Astrocyte (in vitro differentiated cells and primary cell): Measurements from ENCODE around the gene TBC1D3B. TPM values are rescaled to one million over a fixed set of nuclear protein-coding genes. Genes with fewer than 3 reads are reported as not detected.

ENCODE experiments used
- DNase-seq: peaks from one replicate; pipeline ENCODE4 v3.0.0-alpha.2; 2010; ENCODE audit warnings: low read depth
- FAIRE-seq: peaks from 2 replicates; lab custom pipeline; 2011; peaks lifted over from hg19 to GRCh38; lab: Jason Lieb, UNC
- H2AFZ ChIP-seq: 2 replicates; pipeline ENCODE4 v1.6.0; 2012; ENCODE audit warnings: low read depth, low read length, inconsistent platforms
- H3K27ac ChIP-seq: 2 replicates; pipeline ENCODE4 v1.5.1; 2011; ENCODE audit warnings: low read depth, low read length, inconsistent platforms
- H3K27me3 ChIP-seq: 2 replicates; pipeline ENCODE4 v1.6.0; 2011; ENCODE audit warnings: low read length, inconsistent platforms; ENCODE audit not compliant: insufficient read depth
- H3K36me3 ChIP-seq: 2 replicates; pipeline ENCODE4 v1.5.1; 2011; ENCODE audit warnings: low read length, inconsistent platforms; ENCODE audit not compliant: insufficient read depth
- H3K4me1 ChIP-seq: 2 replicates; pipeline ENCODE4 v1.5.1; 2011; ENCODE audit warnings: low read length, inconsistent platforms; ENCODE audit not compliant: insufficient read depth
- H3K4me2 ChIP-seq: 2 replicates; pipeline ENCODE4 v1.6.0; 2012; ENCODE audit warnings: low read length, inconsistent platforms
- H3K4me3 ChIP-seq: 2 replicates; pipeline ENCODE4 v1.5.1; 2011; ENCODE audit warnings: low read depth, mild to moderate bottlenecking, low read length, inconsistent platforms; ENCODE audit not compliant: insufficient read depth
- H3K79me2 ChIP-seq: 2 replicates; pipeline ENCODE4 v1.6.0; 2012; ENCODE audit warnings: mild to moderate bottlenecking, low read length, inconsistent platforms; ENCODE audit not compliant: insufficient read depth
- H3K9ac ChIP-seq: 2 replicates; pipeline ENCODE4 v1.6.0; 2012; ENCODE audit warnings: mild to moderate bottlenecking, low read length, inconsistent platforms
- H3K9me3 ChIP-seq: 2 replicates; pipeline ENCODE4 v1.5.1; 2012; ENCODE audit warnings: low read depth, mild to moderate bottlenecking, low read length, inconsistent platforms; ENCODE audit not compliant: insufficient read depth
- H4K20me1 ChIP-seq: 2 replicates; pipeline ENCODE4 v1.6.0; 2012; ENCODE audit warnings: low read length, inconsistent platforms; ENCODE audit not compliant: insufficient read depth
- H3K27ac Mint-ChIP-seq: one replicate; pipeline ENCODE4 v1.8.0; 2021; ENCODE audit warnings: mild to moderate bottlenecking, mixed read lengths; ENCODE audit not compliant: unreplicated experiment
- H3K27me3 Mint-ChIP-seq: one replicate; pipeline ENCODE4 v1.8.0; 2021; ENCODE audit warnings: low read depth, mixed read lengths; ENCODE audit not compliant: unreplicated experiment
- H3K36me3 Mint-ChIP-seq: one replicate; pipeline ENCODE4 v1.8.0; 2021; ENCODE audit warnings: low read depth, mixed read lengths; ENCODE audit not compliant: unreplicated experiment
- H3K4me1 Mint-ChIP-seq: one replicate; pipeline ENCODE4 v1.8.0; 2021; ENCODE audit warnings: low read depth, mixed read lengths; ENCODE audit not compliant: unreplicated experiment
- H3K4me3 Mint-ChIP-seq: one replicate; pipeline ENCODE4 v1.8.0; 2021; ENCODE audit warnings: mild to moderate bottlenecking, moderate library complexity, mixed read lengths; ENCODE audit not compliant: unreplicated experiment
- H3K9me3 Mint-ChIP-seq: one replicate; pipeline ENCODE4 v1.8.0; 2021; ENCODE audit warnings: mild to moderate bottlenecking, mixed read lengths; ENCODE audit not compliant: unreplicated experiment
- EZH2 ChIP-seq: IDR thresholded peaks from 2 replicates; pipeline ENCODE4 v1.6.1; 2012; ENCODE audit warnings: mild to moderate bottlenecking, low read length, inconsistent platforms; ENCODE audit not compliant: insufficient read depth
- total RNA-seq: library from RNA; stranded (reverse); gene quantifications from 2 replicates; pipeline ENCODE4 v1.2.1, GENCODE V29; 2021
- TF ChIP-seq, protein P1 (sequence below): IDR thresholded peaks from 2 replicates; pipeline ENCODE4 v1.5.1; 2011; ENCODE audit warnings: low read depth, mild to moderate bottlenecking, inconsistent platforms, low read length, moderate library complexity; ENCODE audit not compliant: insufficient read depth

Gene TBC1D3B
- total RNA-seq, 1 donor from 2014 or later = 9.8 TPM

DNA sequence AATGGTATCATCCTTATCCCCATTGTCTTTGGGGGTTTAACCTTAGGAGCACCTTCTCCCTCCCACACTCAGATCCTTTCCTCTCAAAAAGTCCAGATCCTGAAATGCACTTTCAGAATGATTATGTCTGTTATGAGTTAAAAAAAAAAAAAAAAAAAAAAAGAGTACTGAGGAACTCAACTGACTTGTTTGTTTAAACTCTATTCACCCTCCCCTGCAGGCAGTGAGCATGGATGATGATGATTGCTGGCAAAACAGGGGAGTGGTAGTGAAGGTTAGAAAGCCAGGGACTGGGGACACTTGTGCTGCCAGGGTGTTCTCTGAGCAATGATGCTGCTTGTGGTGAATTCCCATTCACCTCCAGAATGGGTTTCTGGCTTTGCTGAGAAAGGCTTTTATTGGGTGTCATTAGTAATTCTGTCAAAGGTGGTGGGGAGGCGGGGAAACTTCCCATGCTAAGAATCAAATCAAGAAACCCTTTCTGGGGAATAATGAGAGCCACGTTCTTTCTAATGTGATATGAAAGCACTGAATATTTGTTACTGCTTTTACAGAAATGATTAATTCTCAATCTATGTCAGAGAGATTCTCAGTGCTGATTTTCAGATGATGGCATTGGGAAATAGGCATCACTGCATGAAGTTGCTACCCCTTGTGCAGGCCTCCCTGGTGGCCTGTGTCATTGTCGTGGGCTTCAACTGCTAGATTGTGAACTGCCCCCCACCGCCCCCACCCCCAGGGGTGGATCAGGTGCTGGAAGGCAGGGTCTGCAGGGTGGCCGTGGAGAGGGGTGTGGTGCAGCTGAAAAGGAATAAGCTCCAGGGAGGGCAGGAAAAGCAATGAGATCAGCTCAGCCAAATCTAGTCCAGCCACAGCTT, 58.7 kb downstream of the TBC1D3B start:
- DNase-seq (no peak), FAIRE-seq (no peak)
- H3K79me2 ChIP-seq = no peaks in the 10 kb centered on the region
- H3K9ac ChIP-seq = no peak overlapping the region
- H3K9me3 ChIP-seq = no peaks in the 10 kb centered on the region
- no peaks in the 10 kb centered on the region for H3K36me3 ChIP-seq
- Mint-ChIP-seq H3K9me3 (peaks cover 14% of the 10 kb centered on the region), H3K27ac (no peak overlapping the region), H3K36me3 (no peaks in the 10 kb centered on the region), H3K4me3 (no peak overlapping the region), H3K27me3 (peaks cover 2% of the 10 kb centered on the region), H3K4me1 (peaks cover 3% of the 10 kb centered on the region)
- no peak overlapping the region for H2AFZ ChIP-seq
- no peak overlapping the region for H3K27ac ChIP-seq
- peaks cover 4% of the 10 kb centered on the region for H3K4me1 ChIP-seq
- H3K4me2 ChIP-seq = no peak overlapping the region
- TF ChIP-seq EZH2 = no peak
- TF ChIP-seq, protein P1, sequence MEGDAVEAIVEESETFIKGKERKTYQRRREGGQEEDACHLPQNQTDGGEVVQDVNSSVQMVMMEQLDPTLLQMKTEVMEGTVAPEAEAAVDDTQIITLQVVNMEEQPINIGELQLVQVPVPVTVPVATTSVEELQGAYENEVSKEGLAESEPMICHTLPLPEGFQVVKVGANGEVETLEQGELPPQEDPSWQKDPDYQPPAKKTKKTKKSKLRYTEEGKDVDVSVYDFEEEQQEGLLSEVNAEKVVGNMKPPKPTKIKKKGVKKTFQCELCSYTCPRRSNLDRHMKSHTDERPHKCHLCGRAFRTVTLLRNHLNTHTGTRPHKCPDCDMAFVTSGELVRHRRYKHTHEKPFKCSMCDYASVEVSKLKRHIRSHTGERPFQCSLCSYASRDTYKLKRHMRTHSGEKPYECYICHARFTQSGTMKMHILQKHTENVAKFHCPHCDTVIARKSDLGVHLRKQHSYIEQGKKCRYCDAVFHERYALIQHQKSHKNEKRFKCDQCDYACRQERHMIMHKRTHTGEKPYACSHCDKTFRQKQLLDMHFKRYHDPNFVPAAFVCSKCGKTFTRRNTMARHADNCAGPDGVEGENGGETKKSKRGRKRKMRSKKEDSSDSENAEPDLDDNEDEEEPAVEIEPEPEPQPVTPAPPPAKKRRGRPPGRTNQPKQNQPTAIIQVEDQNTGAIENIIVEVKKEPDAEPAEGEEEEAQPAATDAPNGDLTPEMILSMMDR = no peak
- no peaks in the 10 kb centered on the region for H3K27me3 ChIP-seq
- no peaks in the 10 kb centered on the region for H4K20me1 ChIP-seq
- no peak overlapping the region for H3K4me3 ChIP-seq

Other genes with a start within 250 kb of the TBC1D3B start
- not detected in 2 replicates for gene RDM1, start 245.9 kb downstream of the TBC1D3B start, total RNA-seq
- gene LYZL6, start 232.9 kb downstream of the TBC1D3B start, total RNA-seq = not detected in 2 replicates
- not detected in 2 replicates for gene CCL16, start 195.1 kb downstream of the TBC1D3B start, total RNA-seq
- not detected in 2 replicates for gene CCL14, start 189.9 kb downstream of the TBC1D3B start, total RNA-seq
- gene CCL15, start 175.1 kb downstream of the TBC1D3B start, total RNA-seq = not detected in 2 replicates
- not detected in 2 replicates for gene CCL23, start 158.7 kb downstream of the TBC1D3B start, total RNA-seq
- gene CCL18, start 112.4 kb downstream of the TBC1D3B start, total RNA-seq = not detected in 2 replicates
- 3.4 and 3.6 TPM in 2 replicates for gene CCL3, start 86.5 kb downstream of the TBC1D3B start, total RNA-seq
- 21.8 and 23.4 TPM in 2 replicates for gene CCL4, start 72.8 kb downstream of the TBC1D3B start, total RNA-seq
- 1.7 and 2.2 TPM in 2 replicates for gene CCL3L1, start 20.1 kb upstream of the TBC1D3B start, total RNA-seq
- 48.9 TPM in 2 replicates for gene CCL4L2, start 34.4 kb upstream of the TBC1D3B start, total RNA-seq
- 0.11 and 0.58 TPM in 2 replicates for gene TBC1D3I, start 87.9 kb upstream of the TBC1D3B start, total RNA-seq
- not detected in 2 replicates for gene TBC1D3G, start 147.2 kb upstream of the TBC1D3B start, total RNA-seq
- not detected in 2 replicates for gene TBC1D3H, start 211.8 kb upstream of the TBC1D3B start, total RNA-seq